RPMI8226 (cell line): Measurements from ENCODE around the gene UPK3BL2.
"Not testable (repeated sequence)": the region's sequence is repeated elsewhere in the genome, so short reads cannot be mapped to it uniquely, and the experiment has no call there.

ENCODE experiments used
- DNase-seq: peaks from one replicate; pipeline ENCODE4 v3.0.0-alpha.2; 2015

Gene UPK3BL2, protein sequence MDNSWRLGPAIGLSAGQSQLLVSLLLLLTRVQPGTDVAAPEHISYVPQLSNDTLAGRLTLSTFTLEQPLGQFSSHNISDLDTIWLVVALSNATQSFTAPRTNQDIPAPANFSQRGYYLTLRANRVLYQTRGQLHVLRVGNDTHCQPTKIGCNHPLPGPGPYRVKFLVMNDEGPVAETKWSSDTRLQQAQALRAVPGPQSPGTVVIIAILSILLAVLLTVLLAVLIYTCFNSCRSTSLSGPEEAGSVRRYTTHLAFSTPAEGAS

DNA sequence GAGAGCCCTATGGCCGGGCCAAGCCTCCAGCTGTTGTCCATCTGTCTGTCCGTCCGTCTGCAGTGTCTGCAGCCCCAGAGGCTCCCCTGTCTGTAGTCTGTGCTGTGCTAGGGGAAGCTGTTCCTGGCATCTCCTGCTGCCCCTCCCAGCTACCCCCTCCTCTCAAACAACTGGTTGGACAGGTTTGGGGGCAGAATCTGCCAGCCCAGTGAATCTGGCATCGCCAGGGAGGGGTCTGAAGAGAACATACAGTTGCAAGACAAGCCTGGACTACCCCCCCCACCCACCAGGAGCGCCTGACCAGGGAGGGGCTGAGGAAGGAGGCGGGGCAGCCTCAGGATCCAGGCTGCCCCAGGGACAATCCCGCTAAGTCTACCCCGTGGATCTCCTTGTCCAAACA lies at the start of gene UPK3BL2:
UPK3BL2 (minus strand) TSS at position 101 of the 400 bp plus-strand sequence; CDS start at position 41, 60 bp downstream.
- DNase-seq = not testable (repeated sequence)

DNA sequence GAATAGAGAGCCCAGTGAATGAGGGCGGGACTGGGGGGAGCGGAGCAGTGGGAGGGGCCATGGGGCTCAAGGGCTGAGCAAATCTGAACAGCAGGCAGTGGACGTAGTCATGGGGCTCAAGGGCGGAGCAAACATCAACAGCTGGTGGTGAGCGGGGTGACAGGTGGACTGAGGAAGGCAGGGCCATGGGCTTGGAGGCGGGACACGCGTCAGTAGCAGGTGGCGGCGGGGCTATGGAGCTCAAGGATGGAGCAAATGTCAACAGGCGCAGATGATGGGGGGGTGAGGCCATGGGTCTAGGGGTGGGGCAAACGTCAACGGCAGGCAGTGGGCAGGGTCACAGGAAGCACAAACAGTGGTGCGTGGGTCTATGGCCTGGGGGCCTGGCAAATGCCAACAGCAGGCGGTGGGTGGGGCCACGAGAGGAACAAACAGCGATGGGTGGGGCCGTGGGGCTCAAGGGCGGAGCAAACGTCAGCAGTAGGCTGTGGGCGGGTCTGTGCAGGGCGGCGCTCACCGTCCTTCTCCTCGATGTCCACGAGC lies 49.1 kb upstream of the UPK3BL2 start:
- DNase-seq = not testable (repeated sequence)

DNA sequence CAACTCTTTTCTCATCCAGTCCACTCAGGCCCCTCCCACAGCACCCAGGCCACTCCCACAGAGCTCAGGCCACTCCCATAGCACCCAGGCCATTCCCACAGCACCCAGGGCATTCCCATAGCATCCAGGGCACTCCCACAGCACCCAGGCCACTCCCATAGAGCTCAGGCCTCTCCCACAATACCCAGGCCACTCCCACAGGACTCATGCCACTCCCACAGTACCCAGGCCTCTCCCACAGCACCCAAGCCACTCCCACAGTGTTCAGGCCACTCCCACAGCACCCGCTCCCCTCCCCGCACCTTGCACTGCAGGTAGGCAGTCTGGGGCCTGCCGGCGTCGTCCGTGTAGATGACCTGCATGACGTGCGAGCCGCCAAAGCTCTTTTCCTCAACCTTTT lies 46.4 kb upstream of the UPK3BL2 start:
- DNase-seq = not testable (repeated sequence)

DNA sequence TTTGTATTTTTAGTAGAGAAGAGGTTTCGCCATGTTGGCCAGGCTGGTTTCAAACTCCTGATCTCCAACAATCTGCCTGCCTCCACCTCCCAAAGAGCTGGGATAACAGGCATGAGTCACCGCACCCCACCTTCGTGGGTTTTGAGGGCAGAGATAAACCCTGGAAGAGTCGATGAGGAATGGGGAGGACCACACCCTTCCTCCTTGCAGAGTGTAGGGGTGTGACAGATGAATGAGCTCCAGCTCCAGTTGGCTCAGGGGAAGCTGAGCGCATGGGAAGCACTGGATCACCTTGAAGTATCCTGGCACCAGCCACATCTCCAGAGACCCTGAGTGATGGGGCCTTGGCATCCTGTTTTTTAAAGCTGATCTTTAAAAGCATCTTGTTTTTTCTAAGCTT lies 40.0 kb upstream of the UPK3BL2 start:
- not testable (repeated sequence) for DNase-seq

DNA sequence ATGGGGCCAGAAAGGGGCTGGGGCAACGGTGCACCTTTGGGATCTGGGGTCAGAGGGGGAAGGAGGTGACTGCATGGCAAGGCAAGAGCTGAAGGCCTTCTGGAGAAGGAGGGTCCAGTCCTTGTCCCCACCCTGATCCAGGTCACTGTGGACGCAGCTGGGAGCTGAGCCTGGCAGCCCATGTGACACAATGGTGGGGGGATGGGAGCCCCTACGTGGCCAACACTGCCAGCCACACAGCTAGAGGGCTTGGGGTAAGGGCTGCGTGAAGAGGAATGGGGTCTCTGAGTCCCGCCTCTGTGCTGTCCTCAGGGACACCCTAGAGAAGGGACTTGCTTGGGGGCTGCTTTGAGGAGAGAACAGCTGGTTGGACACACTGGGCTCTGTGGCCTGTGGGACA lies 38.2 kb upstream of the UPK3BL2 start:
- not testable (repeated sequence) for DNase-seq

DNA sequence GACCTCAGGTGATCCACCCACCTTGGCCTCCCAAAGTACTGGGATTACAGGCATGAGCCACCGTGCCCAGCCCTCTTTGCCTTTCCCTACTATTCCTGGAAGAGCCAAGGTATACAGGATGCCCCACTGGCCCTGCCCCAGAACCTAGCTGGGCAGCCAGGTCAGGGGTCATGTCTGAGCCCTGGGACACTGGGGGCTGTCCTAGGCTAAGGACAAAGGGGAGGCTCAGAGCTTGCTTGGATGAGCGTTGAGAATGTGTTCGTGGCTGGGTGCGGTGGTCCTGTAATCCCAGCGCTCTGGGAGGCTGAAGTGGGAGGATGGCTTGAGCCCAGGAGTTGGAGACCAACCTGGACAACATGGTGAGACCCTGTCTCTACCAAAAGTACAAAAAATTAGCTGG lies 35.0 kb upstream of the UPK3BL2 start:
- not testable (repeated sequence) for DNase-seq

DNA sequence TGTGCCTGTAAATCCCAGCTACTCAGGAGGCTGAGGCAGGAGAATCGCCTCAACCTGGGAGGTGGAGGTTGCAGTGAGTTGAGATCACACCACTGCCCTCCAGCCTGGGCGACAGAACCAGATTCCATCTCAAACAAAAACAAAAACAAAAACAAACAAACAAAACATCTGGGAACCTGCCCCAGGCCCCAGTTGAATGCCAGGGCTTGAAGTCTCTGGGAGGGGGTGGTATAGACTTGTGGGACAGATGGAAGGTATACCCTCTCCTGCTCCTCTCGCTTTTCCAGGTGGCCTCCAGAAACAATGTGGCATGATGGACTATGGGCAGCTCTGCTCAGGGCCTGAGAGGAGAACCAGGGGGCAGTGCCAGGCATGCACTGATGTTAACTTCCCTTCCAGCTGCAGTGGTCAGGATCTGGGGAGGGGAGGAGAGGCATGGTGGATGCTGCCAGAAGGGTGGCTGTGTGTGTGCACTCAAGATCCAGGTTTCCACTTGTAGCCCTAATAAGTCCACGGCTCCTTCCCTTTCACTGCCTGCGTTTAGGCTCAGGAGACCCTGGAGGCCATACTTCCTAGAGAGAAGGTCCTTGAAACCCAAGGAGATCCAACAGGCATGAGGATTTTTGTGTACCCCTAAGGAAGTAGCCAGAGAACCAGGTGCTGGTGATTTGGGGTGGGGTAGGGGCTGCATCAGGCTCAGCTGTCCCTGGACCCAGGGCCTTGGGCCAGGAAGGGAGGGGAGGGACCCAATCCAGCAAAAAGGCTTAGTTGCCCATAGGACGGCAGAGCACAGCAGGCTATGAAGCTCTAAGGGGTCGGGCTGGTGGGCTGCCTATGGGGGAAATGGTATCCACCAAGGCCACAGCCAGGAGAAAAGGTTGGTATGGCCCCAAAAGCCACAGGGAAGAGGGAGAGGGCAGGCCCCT lies 34.1 kb upstream of the UPK3BL2 start:
- DNase-seq = not testable (repeated sequence)

DNA sequence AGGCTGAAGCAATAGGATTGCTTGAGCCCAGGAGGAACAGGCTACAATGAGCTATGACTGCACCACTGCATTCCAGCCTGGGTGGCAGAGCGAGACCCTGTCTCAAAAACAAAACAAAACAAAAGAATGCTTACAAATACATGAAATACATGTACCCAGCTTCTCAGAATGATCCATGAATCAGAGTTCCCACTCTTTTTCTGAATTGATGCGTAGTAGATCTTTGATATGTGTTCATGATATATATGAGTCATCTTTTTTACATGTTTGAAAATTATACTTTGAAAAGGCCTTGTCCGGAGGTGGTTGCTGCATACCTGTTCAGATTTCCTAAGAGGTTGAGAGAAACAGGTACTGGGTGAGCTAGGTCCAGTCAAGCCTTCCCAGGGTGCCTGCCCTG lies 32.9 kb upstream of the UPK3BL2 start:
- not testable (repeated sequence) for DNase-seq

DNA sequence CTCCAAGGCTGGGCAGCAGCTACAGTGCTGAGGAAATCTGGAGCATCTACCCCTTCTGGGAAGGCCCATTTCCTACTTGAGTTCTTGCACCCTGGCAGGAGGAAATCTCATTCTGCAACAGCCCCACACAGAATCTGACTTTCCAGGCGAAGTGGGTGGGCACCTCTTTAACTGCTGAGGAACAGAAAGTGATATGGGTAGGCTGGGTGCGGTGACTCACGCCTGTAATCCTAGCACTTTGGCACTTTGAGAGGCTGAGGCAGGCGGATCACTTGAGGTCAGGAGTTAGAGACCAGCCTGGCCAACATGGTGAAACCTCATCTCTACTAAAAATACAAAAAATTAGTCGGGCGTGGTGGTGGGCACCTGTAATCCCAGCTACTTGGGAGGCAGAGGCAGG lies 31.1 kb upstream of the UPK3BL2 start:
- not testable (repeated sequence) for DNase-seq

DNA sequence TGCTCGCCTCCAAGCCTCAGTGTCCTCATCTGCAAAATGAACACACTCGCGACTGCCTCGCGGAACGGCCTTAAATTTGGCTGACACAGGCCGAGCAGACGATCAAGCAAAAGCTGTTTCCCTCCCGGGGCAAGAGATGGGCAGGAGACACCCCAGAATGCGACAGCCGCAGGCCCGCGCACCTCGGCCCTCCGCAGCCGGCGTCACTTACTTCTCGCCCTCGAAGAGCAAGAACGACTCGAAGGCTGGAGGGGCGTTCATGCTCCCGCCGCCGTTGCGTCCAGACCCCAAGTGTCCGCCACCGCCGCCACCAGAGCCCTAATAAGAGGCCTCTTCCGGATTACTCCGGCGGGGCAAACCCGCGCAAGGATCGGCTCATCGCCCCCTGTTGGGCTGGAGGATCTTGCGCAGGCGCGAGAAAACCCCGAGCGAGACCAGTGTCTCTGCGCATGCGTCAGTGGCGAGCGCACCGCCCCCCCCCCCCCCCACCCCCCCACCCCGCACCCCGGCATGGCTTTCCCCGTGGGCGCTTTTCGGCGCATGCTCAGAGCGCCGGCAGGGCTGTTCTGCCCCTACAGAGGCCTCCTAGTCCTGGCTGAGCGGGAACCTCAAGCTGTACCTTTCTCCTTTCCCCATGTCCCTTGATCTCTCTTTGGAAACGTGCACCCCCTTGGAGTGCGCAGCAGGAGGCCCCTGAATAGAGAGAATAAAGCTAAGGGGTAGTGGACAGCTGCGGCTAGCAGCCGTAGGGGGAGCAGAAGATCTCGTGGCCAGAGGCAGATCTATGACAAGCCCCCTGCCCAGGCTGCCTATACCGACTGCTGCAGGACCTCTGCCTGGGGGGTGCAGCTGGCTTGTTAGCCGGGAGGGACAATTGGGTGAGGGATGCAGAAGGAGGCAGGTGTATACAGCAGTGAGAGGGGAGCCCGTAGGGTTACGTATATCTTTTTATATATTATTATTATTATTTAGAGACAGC lies 29.1 kb upstream of the UPK3BL2 start, which contains the start of gene POLR2J3:
POLR2J3 (minus strand) TSS at position 323 of the 979 bp plus-strand sequence; CDS start at position 261, 62 bp downstream.
- peak; percentile 99 for DNase-seq

DNA sequence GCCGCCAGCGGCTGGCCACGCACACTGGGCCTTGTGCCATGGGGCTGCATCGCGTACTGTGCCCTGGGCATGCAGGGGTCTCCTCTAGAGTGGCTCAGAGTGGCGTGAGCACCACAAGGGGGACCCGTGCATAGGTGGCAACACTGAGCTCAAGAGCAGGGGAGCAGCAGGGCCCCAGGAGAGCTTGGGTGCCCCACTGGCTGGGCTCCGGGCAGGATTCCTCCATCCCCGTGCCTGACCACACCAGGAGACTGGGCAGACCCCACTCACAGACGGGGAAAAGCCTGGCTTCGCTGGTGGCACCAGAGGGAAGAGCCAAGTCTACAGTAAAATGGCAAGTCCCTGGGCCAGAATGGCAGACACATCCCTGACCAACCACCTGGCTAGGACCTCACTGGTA lies 25.1 kb upstream of the UPK3BL2 start:
- DNase-seq = not testable (repeated sequence)

DNA sequence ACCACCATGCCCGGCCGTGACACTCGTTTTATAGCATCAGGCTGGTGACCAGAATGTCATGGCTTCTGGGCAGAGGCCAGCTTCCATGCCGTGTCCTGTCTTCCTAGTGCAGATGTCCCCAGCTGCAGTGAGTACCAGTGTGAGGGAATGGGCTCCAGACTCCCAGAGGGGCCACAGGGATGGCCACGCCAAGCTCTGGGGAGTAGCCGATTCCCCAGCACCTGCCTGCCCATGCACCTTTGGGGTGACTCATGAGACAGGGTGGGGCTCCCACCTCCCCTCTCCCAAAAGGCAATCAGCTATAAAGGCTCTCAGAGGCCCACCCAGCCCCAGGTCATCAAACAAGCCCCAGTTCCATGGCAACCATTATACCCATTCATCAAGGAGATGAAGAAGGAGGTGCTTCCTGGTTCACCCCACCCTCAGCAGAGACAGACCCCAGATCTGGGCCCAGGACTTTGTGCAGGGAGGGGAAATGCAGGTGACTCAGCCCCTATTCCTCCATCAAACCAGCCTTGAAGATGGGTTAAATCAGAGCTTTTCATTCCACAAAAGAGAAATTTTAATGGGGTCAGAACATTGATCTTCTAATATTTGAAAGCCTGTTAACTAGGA lies 7.4 kb upstream of the UPK3BL2 start, which contains the start of gene SPDYE2:
SPDYE2 (plus strand) TSS at position 419 of the 615 bp plus-strand sequence. CDS start 2,030 bp downstream, outside the sequence.
- DNase-seq = not testable (repeated sequence)

DNA sequence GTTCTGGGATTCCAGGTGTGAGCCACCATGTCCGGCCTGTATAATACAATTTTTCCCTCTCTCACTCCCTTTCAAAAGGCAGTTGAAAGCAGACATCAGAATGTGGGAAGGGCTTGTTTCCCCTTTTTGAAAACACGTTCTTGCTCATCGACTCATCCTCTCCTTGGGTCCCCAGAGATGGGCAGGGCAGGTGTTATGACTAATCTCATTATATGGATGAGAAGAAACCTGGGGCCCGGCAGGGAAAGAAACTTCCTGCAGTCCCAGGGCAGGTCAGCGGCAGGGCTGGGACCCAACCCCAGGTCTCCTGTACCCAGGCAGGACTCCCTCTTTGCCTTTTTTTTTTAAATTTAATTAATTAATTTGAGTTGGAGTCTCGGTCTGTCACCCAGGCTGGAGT lies 2.9 kb upstream of the UPK3BL2 start:
- not testable (repeated sequence) for DNase-seq

DNA sequence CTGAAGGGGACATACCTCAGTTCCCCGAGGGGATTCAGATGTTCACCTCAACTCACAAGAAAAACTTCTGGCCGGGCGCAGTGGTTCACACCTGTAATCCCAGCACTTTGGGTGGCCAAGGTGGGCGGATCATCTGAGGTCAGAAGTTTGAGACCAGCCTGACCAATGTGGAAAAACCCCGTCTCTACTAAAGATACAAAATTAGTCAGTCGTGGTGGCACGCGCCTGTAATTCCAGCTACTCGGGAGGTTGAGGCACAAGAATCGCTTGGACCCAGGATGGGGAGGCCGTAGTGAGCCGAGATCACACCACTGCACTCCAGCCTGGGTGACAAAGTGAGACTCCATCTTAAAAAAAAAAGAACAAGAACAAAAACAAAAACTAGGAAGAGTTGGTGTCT lies 1.8 kb upstream of the UPK3BL2 start:
- not testable (repeated sequence) for DNase-seq

DNA sequence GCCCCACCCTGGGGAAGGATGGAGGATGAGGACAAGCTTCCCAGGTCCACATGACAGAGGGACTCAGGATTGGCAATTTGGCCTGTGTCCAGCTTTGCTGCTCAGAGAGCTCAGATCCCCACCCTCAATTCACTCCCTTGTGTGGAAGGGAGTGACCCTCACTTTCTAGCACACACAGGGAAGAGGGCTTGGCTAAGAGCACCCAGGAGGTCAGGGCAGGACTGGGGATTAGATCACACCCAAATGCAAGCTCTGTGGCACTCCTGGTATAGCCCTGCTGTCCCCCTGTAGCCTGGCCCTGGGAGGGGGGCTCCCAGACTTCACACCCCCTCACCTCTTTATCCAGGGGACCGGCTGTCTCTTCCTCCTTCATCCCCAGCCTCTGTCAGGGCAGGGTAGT lies 876 bp upstream of the UPK3BL2 start:
- DNase-seq = not testable (repeated sequence)

DNA sequence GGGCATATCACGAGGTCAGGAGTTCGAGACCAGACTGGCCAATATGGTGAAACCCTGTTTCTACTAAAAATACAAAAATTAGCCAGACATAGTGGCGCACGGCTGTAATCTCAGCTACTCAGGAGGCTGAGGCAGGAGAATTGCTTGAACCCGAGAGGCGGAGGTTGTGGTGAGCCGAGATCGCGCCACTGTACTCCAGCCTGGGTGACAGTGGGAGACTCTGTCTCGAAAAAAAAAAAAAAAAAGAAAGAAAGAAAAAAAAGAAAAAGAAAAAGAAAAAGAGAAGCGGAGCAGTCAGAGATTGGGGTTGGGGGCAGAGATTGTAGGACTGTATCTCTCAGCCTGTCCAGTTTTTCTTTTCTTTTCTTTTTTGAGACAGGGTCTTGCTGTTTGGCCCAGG lies 725 bp downstream of the UPK3BL2 start:
- not testable (repeated sequence) for DNase-seq

DNA sequence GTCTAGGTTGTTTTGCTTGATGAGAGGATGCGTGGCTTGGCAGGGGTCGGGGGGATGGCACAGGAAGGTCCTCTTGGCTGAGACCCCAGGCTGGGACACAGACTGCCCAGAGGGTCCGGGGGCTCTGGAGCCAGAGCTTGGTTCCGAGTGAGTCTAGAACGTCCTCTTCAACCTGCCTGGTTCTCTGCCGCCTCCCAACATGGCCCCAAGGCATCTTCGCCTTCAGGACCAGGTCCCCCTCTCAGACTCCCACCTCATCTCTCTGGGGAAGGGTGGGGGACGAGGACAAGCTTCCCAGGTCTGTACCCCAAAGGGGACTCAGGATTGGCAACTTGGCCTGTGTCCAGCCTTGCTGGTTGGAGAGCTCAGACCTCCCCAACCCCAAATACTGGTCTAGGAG lies 1.4 kb downstream of the UPK3BL2 start:
- DNase-seq = not testable (repeated sequence)

DNA sequence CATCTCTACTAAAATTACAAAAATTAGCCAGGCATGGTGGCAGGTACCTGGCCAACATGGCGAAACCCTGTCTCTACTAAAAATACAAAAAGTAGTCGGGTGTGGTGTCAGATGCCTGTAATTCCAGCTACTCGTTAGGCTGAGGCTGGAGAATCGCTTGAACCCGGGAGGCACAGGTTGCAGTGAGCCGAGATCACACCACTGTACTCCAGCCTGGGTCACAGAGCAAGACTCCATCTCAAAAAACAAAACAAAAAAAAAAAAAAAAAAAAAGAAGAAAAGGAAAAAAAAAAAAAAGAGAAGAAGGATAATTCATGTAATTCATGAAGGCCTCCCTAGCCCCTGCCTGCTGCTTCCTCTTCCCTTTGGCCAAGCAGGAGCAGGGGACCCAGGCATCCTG lies 2.9 kb downstream of the UPK3BL2 start:
- not testable (repeated sequence) for DNase-seq

DNA sequence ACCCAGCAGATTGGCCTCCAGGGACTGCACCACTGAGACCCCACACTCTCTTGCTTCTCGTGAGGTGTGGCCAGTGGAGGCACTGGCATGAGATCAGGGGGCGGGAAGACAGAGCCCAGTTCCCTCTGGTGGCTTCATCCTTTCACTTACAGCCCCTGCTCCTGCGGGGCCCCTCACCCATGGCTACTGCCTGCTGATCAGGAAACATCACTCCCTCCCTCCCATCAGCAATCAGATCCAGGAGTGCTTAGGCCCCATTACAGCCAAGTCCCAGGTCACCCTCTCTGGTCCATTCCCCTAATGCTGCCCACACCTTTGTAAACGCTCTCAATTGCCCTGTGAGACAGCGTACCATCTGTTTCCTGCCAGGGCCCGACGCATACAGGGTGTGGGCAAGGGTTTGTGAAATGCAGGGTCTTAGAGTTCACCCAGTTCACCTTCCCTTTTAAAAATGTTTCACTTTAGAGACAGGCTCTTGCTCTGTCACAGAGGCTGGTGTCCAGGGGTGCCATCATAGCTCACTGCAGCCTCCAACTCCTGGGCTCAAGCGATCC lies 8.4 kb downstream of the UPK3BL2 start:
- peak; percentile 0 for DNase-seq

DNA sequence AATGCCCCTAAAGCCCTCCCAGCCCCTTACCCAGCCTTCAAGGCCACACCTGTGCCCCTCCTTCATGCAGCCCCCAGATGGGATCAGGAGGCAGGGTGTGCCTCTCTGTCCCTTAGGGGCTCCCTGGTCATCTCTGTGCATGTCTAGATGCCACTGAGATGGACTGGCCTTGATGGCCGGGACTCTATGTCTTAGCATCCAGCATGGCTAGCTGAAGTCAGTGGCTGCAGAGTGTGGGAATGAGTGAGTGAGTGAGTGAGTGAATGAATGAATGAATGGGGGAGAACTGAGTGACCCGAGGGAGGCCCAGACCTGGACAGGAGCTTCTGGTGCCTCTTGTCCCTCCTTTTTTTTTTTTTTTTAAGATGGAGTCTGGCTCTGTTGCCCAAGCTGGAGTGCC lies 11.4 kb downstream of the UPK3BL2 start:
- DNase-seq = not testable (repeated sequence)

DNA sequence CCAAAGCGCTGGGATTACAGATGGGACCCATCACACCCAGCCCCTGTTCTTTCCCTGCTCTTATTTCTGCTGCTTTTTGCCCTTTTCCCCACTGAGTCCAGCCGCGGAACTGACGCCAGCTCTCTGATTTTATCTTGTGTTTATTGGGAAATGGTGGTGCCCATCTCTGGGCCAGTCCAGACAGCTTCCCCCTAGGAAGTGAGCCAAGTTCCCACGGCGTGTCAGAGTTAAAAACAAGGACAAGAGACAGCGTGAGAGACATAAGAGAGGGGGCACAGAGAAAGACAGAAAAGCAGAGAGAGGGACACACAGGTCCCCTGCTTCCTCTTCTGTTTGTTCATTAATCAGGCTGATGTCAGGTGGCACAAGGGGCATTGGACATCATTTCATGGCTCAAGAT lies 11.9 kb downstream of the UPK3BL2 start:
- DNase-seq = not testable (repeated sequence)
